ENCODE measurements around the gene PDZRN3. TPM values are rescaled to one million over a fixed set of nuclear protein-coding genes. Genes with fewer than 3 reads are reported as not detected.

PDZRN3 gene
- total and polyA plus RNA-seq, 2 experiments from 2014 or later: 7.5 to 14.0 TPM

DNA sequence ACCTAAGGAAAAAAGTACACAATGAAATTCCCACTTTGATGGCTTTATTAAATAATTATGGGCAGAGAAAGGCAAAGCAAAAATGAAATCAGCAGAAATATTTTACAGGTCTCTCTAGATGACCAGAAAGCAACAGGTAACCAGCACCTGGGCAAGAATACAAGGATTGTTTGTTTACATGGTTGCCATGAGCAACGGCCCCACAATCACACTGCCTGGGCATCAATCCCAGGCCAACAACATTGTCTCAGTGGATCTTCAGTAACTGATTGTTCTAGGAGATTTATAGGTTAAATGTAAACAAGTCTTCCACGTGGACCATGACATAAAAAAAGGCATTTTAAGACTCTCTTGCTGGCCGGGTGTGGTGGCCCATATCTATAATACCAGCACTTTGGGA, 82.6 kb downstream of the PDZRN3 start (continued):
- TF ChIP-seq, protein P1, sequence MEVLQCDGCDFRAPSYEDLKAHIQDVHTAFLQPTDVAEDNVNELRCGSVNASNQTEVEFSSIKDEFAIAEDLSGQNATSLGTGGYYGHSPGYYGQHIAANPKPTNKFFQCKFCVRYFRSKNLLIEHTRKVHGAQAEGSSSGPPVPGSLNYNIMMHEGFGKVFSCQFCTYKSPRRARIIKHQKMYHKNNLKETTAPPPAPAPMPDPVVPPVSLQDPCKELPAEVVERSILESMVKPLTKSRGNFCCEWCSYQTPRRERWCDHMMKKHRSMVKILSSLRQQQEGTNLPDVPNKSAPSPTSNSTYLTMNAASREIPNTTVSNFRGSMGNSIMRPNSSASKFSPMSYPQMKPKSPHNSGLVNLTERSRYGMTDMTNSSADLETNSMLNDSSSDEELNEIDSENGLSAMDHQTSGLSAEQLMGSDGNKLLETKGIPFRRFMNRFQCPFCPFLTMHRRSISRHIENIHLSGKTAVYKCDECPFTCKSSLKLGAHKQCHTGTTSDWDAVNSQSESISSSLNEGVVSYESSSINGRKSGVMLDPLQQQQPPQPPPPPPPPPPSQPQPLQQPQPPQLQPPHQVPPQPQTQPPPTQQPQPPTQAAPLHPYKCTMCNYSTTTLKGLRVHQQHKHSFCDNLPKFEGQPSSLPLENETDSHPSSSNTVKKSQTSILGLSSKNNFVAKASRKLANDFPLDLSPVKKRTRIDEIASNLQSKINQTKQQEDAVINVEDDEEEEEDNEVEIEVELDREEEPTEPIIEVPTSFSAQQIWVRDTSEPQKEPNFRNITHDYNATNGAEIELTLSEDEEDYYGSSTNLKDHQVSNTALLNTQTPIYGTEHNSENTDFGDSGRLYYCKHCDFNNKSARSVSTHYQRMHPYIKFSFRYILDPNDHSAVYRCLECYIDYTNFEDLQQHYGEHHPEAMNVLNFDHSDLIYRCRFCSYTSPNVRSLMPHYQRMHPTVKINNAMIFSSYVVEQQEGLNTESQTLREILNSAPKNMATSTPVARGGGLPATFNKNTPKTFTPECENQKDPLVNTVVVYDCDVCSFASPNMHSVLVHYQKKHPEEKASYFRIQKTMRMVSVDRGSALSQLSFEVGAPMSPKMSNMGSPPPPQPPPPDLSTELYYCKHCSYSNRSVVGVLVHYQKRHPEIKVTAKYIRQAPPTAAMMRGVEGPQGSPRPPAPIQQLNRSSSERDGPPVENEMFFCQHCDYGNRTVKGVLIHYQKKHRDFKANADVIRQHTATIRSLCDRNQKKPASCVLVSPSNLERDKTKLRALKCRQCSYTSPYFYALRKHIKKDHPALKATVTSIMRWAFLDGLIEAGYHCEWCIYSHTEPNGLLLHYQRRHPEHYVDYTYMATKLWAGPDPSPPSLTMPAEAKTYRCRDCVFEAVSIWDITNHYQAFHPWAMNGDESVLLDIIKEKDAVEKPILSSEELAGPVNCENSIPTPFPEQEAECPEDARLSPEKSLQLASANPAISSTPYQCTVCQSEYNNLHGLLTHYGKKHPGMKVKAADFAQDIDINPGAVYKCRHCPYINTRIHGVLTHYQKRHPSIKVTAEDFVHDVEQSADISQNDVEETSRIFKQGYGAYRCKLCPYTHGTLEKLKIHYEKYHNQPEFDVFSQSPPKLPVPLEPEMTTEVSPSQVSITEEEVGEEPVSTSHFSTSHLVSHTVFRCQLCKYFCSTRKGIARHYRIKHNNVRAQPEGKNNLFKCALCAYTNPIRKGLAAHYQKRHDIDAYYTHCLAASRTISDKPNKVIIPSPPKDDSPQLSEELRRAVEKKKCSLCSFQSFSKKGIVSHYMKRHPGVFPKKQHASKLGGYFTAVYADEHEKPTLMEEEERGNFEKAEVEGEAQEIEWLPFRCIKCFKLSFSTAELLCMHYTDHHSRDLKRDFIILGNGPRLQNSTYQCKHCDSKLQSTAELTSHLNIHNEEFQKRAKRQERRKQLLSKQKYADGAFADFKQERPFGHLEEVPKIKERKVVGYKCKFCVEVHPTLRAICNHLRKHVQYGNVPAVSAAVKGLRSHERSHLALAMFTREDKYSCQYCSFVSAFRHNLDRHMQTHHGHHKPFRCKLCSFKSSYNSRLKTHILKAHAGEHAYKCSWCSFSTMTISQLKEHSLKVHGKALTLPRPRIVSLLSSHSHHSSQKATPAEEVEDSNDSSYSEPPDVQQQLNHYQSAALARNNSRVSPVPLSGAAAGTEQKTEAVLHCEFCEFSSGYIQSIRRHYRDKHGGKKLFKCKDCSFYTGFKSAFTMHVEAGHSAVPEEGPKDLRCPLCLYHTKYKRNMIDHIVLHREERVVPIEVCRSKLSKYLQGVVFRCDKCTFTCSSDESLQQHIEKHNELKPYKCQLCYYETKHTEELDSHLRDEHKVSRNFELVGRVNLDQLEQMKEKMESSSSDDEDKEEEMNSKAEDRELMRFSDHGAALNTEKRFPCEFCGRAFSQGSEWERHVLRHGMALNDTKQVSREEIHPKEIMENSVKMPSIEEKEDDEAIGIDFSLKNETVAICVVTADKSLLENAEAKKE (CRISPR knock-in tag; IDR thresholded peaks at IDR 0.05): no peak
- TF ChIP-seq ZNF114 (CRISPR knock-in tag; IDR thresholded peaks at IDR 0.05) (no peak), ZNF331 (CRISPR knock-in tag; IDR thresholded peaks at IDR 0.05; ENCODE audit: low read depth) (no peak), NANOG (IDR thresholded peaks at IDR 0.05; ENCODE audit: borderline replicate concordance) (no peak), CREB1 (CRISPR knock-in tag; IDR thresholded peaks at IDR 0.05; ENCODE audit: low read depth) (no peak), POLR2AphosphoS5 (IDR thresholded peaks at IDR 0.05; ENCODE audit: low read depth) (no peak), EZH2phosphoT487 (IDR thresholded peaks at IDR 0.05; ENCODE audit: unreplicated experiment) (no peak), JUNB (IDR thresholded peaks at IDR 0.05; ENCODE audit: unreplicated experiment) (no peak)
- TF ChIP-seq, protein P2, sequence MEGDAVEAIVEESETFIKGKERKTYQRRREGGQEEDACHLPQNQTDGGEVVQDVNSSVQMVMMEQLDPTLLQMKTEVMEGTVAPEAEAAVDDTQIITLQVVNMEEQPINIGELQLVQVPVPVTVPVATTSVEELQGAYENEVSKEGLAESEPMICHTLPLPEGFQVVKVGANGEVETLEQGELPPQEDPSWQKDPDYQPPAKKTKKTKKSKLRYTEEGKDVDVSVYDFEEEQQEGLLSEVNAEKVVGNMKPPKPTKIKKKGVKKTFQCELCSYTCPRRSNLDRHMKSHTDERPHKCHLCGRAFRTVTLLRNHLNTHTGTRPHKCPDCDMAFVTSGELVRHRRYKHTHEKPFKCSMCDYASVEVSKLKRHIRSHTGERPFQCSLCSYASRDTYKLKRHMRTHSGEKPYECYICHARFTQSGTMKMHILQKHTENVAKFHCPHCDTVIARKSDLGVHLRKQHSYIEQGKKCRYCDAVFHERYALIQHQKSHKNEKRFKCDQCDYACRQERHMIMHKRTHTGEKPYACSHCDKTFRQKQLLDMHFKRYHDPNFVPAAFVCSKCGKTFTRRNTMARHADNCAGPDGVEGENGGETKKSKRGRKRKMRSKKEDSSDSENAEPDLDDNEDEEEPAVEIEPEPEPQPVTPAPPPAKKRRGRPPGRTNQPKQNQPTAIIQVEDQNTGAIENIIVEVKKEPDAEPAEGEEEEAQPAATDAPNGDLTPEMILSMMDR (conservative IDR thresholded peaks at IDR 0.05; ENCODE audit: low read depth in 2 of 2): no peak
- TF ChIP-seq, protein P3, sequence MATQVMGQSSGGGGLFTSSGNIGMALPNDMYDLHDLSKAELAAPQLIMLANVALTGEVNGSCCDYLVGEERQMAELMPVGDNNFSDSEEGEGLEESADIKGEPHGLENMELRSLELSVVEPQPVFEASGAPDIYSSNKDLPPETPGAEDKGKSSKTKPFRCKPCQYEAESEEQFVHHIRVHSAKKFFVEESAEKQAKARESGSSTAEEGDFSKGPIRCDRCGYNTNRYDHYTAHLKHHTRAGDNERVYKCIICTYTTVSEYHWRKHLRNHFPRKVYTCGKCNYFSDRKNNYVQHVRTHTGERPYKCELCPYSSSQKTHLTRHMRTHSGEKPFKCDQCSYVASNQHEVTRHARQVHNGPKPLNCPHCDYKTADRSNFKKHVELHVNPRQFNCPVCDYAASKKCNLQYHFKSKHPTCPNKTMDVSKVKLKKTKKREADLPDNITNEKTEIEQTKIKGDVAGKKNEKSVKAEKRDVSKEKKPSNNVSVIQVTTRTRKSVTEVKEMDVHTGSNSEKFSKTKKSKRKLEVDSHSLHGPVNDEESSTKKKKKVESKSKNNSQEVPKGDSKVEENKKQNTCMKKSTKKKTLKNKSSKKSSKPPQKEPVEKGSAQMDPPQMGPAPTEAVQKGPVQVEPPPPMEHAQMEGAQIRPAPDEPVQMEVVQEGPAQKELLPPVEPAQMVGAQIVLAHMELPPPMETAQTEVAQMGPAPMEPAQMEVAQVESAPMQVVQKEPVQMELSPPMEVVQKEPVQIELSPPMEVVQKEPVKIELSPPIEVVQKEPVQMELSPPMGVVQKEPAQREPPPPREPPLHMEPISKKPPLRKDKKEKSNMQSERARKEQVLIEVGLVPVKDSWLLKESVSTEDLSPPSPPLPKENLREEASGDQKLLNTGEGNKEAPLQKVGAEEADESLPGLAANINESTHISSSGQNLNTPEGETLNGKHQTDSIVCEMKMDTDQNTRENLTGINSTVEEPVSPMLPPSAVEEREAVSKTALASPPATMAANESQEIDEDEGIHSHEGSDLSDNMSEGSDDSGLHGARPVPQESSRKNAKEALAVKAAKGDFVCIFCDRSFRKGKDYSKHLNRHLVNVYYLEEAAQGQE (IDR thresholded peaks at IDR 0.05; ENCODE audit: unreplicated experiment): no peak
- TF ChIP-seq, protein P4, sequence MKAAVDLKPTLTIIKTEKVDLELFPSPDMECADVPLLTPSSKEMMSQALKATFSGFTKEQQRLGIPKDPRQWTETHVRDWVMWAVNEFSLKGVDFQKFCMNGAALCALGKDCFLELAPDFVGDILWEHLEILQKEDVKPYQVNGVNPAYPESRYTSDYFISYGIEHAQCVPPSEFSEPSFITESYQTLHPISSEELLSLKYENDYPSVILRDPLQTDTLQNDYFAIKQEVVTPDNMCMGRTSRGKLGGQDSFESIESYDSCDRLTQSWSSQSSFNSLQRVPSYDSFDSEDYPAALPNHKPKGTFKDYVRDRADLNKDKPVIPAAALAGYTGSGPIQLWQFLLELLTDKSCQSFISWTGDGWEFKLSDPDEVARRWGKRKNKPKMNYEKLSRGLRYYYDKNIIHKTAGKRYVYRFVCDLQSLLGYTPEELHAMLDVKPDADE (IDR thresholded peaks at IDR 0.05): no peak
